Hepatocyte (in vitro differentiated cells): ENCODE data around the gene PLD3.

Source experiments
- EZH2 ChIP-seq: fragments of 200-600 bp; sonication (generic); IDR thresholded peaks from 2 replicates; pipeline ENCODE4 v1.6.1; 2016; ENCODE audit warnings: antibody characterized with exemption, mild to moderate bottlenecking, borderline replicate concordance
- TF ChIP-seq, protein P1 (sequence below): fragments of 200-600 bp; sonication (generic); IDR thresholded peaks from 2 replicates; pipeline ENCODE4 v1.5.1; 2016; ENCODE audit warnings: antibody characterized with exemption, mild to moderate bottlenecking; ENCODE audit not compliant: poor library complexity

DNA sequence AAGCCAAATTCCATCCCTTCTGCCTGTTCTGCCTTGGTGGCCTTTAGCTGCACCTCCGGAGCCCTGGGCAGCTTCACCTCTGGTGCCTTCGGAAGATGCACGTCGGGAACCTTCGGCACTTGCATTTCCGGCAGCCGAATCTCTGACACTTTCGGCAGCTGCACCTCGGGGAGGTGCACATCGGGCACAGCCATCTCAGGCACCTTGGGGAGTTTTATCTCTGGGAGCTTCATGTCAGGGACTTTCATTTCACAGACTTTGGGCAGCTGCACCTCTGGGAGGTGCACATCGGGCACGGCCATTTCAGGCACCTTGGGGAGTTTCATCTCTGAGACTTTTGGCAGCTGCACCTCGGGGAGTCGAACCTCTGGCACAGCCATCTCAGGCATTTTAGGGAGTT, 47.5 kb downstream of the PLD3 start:
- TF ChIP-seq, protein P1, sequence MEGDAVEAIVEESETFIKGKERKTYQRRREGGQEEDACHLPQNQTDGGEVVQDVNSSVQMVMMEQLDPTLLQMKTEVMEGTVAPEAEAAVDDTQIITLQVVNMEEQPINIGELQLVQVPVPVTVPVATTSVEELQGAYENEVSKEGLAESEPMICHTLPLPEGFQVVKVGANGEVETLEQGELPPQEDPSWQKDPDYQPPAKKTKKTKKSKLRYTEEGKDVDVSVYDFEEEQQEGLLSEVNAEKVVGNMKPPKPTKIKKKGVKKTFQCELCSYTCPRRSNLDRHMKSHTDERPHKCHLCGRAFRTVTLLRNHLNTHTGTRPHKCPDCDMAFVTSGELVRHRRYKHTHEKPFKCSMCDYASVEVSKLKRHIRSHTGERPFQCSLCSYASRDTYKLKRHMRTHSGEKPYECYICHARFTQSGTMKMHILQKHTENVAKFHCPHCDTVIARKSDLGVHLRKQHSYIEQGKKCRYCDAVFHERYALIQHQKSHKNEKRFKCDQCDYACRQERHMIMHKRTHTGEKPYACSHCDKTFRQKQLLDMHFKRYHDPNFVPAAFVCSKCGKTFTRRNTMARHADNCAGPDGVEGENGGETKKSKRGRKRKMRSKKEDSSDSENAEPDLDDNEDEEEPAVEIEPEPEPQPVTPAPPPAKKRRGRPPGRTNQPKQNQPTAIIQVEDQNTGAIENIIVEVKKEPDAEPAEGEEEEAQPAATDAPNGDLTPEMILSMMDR, result no peak
- no peak for TF ChIP-seq EZH2
